Stimulated activated CD4-positive, alpha-beta T cell treated with anti-CD3 and anti-CD28 coated beads, Interleukin-12 subunit alpha, Interleukin-12 subunit beta, amount 100 ng/mL, for 24 hours (primary cell): ENCODE measurements around the gene FBXO24.
"Not testable (repeated sequence)": the region's sequence is repeated elsewhere in the genome, so short reads cannot be mapped to it uniquely, and the experiment has no call there.

ENCODE experiments used
- DNase-seq, 2 experiments: peaks; one replicate each; pipeline ENCODE4 v3.0.0-alpha.2; 2020; ENCODE audit warnings: low read depth in 2 of 2

FBXO24 gene

DNA sequence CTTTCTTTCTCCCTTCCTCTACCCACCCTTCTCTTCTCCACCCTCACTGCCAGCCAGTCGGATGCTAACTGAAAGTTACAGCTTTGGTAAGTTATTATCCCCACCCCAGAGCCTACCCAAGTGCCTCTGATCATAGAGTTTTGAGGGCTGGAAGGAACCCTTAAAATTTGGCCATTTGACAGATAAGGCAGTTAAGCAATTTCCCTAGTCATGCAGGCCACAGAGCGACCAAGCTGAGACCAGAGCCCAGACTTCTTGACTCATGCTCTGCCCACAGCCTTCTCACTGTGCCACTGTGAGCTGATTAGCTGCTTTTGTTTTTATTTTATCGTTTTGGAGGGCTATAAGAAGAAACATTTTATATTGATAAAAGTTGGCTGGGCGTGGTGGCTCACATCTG, 29.6 kb upstream of the FBXO24 start:
- DNase-seq: no peak

DNA sequence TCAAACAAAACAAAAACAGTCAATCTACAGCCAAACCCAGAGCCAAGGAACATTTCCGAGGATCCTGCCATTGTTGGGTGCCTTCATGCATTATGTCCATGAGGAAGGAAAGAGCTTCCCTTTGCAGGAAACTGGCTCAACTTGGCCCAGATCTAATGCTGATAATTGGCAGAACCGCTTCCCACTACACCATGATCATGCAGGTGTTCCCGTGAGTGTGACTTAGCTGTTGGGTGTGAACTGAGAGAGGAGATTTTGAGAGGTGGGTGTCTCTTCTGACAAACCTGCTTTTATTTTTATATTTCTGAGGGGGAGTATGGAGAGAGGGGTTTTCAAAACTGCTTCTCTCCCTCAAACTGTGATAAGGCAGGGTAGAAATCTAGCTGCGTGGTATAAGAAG, 27.0 kb upstream of the FBXO24 start:
- DNase-seq: no peak

DNA sequence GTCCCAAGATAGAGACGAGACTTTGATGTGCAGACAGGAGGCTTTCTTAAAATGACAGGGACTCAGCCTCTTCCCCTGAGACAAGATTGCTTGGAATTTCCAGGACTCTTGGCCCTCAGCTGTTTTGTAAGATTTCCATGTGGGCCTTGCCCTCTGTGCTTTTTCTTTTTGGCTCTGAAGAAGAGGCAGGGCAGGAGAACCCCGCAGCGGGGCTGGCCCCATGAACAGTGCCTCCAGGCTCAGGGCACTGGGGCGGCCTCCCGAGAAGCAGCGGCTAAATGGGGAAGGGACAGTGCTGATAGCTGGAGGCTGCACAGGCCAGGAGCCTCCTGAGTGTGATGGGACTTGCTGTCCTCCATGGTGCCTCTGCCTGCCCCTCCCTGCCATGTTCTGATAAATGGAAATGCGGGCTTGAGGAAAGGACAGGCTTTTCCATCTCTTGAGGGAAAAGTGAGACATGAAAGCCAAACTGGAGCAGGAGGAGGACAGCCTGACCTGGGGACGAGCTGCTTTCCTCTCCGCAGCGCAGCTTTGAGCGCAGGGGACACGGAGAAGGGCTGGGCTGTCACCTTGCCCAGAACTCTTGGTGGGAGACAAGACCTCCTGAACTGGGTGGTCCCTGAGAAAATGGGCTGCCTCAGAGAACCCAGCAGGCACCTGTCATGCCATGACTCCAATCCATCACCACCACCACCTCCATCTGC, 24.5 kb upstream of the FBXO24 start:
- DNase-seq: no peak

DNA sequence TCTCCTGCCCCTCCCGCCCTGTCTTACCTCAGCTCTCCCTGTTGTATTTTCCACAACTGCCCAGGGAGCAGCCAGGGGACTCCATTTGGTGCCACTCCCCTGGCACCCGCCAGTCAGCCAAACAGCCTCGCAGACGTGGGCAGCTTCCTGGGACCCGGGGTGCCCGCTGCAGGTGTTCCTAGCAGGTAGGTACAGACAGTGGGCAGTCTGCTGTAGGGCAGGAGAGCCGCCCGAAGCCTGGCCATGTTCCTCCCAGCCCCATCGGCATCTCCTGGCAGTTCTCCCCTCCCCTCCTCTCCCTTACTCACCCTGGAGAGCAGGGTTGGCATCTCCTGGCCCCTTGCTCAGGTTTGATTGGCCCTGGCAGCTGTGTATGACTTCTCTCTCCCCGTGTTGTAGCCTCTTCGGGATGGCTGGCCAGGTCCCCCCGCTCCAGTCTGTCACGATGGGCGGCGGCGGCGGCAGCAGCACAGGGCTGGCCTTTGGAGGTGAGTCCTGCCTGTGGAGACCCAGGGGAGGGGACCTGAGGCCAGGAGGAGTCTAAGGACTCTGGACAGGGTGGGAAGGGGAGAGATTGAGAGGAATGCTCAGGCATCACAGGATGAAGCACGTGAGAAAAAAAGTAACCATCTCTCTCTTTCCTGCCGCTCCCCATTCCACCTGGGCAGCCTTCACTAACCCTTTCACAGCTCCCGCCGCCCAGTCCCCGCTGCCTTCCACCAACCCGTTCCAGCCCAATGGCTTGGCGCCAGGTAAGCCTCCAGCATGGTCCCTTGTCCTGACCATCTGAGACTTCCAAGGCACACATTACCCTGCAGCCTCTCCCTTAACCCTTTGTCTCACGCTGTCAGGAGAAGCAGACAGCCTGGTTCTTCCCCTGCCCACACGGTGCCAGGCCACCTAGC, 23.7 kb upstream of the FBXO24 start:
- no peak for DNase-seq

DNA sequence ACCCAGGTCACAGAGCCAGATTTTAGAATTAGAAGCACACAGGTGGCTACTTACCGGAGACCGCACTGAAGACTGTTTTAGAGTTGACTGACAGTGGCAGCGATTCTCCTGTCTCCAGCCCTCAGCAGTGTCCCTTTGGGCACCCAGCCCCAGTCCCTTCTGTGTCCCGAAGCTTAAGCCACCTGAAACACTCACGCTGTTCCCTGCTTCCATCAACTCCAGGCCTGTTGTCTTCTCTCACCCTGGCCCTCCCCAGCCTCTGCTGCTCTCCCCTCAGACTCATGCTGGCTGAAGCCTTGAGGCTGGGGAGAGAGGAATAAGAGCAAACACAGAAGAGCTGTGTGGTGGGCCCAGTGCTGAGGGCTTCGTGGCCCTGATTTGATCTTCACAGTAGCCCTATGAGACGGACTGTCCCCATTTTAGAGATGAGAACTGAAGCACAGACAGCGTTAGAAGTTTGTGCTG, 23.0 kb upstream of the FBXO24 start:
- DNase-seq: no peak

DNA sequence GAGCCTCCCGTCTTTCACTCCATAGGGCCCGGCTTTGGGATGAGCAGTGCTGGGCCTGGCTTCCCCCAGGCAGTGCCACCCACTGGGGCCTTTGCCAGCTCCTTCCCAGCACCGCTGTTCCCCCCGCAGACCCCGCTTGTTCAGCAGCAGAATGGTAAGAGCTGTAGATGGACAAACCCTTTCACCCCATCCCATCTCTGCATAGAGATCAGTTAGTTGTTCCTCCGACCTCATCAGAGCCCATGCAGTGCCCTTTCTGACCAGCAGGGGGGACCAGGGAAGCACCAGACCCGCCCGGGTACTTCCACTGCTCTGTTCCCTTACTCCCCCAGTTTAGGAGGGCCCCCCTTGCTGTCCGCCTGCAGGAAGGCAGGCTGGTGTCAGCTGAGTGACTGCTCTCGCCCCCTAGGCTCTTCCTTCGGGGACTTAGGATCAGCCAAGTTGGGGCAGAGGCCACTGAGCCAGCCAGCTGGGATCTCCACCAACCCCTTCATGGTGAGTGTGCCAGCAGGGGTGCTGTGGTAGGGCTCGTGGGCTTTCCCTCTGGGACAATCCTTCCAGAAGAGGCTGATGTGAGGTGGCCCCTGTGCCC, 22.2 kb upstream of the FBXO24 start:
- peak; percentile 63 to 89 for DNase-seq

DNA sequence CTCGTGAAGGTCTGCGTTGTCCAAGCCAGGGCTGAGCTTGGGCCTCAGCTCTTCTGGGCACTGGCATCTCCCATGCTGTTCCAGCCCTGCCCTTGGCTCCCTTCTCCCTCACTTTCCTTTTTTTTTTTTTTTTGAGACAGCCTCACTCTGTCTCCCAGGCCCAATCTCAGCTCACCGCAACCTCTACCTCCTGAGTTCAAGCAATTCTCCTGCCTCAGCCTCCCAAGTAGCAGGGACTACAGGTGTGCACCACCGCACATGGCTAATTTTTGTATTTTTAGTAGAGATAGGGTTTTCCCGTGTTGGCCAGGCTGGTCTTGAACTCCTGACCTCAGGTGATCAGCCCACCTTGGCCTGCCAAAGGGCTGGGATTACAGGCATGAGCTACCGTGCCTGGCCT, 21.7 kb upstream of the FBXO24 start:
- not testable (repeated sequence) for DNase-seq

DNA sequence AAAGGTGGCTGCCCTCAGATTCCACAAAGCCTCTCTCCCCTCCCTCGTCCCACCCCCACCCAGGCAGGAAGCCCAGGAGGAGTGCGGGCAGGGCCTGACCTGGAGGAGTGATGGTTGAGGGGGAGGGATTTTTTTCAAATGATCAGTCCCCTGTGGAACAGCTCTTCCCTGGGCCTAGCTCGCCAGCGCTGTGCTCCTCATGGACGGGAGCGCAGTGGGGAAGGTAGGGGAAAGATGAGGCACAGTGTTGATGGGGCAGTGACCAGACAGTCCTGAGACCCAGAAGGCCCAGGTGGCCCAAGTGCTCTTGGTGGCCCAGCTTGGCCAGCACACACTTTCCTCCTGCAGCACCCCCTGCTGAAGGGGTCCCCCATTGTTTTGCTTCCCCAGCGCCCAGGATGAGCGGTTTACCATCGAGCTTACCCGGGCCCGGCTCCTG, 21.0 kb upstream of the FBXO24 start:
- DNase-seq: no peak

DNA sequence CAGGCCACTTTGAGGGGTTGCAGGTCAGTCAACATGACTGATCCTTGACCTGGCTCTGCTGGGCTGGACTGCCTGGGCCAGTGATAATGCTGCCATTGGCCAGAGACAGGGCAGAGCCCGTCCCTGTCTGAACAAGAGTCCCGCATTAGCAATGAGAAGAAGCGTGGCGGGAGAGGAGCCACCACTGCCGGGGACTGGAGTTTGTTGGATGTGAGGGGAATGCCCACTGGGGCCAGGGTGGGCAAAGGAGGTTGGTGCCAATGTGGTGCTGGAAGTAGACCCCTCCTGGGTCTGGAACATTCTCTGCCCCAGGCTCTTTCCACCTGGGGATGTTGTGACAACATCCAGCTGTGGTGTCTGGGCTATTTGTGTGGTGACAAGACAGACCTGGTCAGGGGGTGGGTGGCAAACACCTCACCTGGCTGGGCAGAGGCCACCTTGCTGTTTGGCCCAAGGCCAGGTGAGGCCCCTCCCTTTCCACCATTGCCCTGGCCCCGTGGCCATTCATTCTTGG, 20.1 kb upstream of the FBXO24 start:
- no peak for DNase-seq

DNA sequence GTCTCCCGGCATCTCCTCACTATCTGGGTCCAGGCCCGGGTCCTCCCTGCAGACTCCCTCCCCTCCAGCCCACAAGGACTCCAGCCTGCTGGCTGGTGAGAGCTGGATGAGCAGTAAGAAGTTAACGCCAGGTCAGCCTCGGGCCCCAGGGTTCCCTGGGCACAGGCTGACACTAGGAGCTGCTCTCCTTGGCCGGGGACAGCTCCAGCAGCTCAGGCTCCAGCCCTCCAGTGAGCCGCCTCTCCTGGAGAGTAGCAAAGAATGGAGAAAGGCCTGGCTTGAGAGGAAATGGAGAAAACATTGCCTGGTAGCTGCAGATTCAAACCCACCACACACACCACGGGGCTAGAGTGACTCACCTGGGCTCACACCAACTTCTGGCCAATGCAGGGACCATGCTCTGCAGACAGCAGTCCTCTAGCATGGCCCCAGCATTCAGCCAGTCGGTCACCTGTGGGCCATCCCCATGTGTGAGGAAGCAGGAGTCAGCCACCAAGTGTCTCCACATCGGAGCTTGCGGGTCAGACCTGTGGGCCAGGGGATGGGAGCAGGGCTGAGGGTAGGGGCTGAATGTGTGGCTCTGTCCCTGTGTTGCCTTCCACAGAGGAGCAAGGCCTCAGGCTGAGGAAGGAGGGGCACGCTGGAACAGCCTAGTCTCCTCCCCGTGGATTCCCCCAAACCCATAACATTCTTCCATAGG, 18.9 kb upstream of the FBXO24 start:
- no peak for DNase-seq

DNA sequence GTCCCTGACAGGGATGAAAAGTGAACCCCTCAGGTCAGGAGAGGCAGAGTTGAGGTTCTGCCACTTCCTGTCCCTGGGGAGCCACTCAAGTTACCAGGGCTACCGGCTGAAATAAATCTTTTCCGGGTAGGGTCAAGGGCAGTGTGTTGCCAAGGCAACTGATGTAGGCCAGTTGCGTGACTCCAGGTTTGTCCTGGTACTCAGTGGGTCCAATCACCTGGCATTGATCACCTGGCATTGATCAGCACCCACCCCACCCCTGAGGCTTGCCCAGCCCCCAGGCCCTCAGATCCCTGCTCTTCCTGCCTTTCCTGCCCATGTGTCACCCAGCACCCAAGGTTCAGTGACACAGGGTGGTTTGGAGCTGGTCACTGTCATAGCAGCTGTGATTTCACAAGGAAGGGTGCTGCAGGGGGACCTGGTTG, 18.4 kb upstream of the FBXO24 start:
- no peak for DNase-seq

DNA sequence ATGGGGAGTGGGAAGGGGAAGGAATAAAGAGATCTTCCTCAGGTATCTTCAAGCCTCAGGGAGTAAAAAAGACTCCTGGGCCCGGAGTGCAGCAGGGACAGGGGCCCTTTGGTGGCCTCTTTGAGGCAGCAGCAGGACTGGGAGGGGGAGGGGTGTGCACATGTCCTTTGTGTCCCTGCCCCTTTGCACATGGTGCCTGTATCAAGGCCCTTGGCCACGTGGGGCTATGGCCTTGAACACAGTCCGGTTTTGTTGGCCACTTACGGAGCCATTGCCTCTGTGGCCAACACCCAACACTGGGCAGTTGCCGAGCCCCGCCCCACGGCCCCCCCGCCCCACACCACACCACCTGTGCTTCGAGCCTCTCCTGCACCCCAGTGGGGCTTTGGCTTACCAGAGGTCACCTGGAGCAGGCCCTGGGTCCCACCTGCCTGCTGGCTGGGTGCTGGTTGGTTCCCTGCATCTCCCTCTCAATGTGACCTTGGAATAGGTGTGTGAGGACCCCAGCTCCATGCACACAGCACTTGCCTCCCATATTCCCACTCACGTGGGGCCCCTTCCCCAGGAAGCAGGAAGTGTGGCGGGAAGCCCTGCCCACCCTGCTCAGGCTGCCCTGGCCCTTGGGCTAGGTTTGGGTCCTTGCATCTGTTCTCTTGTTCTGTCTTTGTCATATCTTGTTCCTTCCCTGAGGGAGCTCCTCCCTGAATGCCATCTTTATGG, 17.8 kb upstream of the FBXO24 start:
- no peak for DNase-seq

DNA sequence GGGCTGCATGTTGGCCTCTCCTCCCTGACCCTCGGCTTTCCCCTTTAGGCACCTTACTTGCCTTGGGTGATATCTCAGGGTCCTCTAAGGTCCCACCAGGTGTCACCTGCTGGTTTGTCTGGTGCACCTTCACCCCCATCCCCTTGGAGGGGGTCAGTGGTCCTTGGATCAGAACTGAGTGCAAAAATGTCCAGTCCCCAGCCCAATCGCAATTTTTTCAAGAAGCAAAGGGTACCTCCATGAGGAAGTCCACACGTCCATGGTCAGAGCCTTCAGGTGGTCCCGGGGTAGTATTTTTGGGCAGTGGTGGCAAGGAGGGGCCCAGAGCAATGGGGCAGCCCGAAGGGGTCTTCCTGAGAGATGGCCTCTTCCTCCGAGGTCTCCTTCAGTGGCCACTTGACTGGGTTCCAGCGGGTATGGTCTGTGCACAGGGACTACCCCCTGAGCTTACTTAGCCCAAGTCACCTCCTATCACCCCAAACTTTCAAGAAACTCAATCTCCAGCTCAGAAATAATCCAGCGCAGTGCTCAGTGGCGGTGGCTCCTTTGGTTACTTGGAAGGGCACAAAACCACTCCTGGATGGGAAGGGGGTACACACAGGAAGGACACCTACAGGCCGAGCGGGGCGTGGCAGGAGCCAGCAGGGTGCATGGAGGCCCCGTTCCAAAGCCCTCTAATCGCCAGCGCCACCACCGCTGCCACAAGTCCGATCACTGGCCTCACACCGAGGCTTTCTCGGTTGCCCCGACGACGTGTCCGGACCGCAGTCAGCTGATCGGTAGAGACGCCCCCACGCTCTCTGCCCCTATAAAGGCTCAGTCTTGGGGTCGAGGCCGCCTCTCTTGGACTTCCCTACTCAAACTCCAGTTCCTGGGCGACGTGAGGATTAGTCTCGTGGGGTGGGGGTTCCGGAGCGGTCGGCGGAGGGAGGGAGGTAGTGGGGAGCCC, 17.0 kb upstream of the FBXO24 start:
- DNase-seq: peak in 1 of 2 experiments; percentile 45

DNA sequence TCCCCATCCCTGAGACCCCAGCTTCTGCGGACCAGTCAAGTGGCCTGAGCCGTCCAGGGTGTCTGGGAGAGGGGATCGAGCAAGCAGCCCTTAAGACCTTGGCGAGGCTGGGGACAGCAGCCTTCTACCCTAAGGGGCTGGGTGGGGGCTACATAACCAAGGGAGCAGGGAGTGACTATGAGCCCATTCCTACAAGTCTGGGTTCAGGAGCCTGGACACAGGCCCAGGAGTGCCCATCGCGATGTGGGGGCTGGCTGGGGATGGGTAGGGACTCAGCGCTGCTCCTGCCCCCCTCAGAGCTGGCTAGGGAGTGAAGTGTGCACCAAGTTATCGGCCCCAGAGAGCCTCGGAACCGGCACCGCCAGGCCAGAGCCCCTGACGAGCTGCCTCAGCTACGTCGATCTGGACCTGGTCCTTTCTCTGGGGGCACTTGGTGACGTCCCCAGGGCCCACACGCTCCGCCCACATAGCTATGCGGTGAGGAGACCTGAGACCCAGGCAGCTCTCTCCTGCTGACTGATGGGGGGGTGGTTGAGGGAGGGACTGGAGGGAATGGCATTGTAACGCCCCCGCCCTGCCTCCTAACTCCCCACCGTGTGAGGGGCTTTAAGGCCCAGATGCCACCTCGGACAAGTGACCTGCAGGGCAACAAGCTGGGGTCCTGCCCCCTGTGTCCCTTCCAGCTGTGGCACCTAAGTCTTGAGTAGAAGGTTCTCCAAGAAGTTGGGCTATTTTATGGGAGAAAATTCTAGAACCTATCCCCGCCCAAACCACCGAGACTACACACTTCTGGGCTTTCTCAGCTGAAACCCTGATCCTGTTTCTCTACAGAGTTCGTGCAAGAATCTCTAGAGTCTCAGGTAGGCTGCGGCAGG, 14.9 kb upstream of the FBXO24 start:
- DNase-seq: no peak

DNA sequence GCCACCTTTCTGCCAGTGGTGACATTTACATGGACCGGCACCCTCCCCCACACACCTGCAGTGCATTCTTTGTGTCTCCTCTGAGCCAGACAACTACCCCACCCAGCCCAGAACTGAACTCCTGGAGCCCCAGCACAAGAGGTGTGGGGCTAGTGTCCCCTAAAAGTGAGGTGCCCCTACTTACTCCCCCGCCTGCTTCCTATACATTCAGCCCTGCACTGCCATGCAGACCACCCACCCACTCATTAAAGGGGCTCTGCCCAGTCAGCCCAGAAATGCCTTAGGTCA, 14.4 kb upstream of the FBXO24 start:
- DNase-seq: no peak

DNA sequence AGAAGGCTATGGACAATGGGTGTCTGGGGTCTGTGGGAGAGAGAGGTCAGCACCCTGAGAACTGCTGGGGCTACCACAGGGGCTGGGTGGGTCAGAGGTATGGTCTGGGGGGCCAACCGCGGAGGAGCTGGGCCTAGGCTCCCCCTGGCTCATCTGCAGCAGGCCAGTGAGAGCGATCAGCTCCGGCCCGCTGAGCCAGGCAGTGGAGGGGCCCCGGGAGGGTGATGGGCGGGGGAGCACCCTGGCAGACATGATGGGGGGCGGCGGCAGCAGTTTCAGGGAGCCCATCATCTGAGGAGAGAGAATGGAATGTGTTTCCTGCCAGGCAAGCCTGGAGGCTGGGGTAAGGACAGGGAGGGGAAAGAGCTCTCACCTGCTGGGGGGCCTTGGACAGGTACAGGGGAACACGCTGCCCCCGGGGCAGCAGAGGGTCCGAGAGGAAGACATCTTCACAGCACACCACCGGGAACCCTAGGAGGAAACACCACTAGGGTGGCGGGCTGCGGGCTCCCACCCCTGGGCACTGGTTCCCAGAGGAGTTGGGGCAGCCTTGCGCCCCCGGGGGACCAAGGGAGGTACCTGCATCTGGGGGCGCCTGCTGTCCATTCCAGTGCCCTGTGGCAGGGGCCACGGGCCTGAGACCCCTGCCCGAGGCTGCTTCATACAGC, 13.7 kb upstream of the FBXO24 start:
- no peak for DNase-seq

DNA sequence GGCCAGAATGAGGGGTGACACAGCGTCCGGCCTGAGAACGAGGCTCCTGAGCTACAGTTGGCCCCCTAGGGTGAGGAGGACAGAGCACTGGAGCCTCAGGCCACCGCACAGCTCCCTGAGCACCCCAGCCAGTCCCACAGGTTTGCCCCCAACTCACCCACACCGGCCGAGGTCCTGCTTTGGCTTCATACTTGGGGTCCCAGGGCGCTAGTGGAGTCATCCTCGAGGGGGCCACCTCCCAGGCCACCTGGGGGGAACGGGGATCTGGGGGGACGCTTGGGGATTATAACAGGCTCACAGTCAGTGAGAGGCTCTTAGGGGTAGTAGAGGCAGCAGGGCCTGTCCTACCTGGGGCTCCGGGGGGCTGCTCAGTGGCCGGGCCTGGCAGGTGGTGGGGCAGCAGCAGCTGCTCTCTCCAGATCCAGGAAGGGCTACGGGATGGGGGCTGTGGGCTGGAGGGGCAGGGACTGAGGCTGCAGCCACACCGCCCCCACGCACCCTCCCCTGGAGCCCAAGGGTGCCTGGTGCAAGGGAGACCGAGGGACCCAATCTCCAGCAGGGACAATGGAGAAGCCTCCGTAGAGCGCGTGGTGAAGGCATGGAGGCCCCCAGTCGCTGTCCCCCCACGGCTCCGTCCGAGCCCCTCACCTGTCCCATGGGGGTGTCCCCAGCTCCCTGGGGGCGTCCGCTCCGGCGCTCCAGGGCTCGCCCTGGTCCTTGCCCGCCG, 13.0 kb upstream of the FBXO24 start:
- DNase-seq: no peak
